HL-60 (cell line): ENCODE measurements around the gene PITPNB.

Experiments
- CTCF ChIP-seq: IDR thresholded peaks from one replicate; pipeline ENCODE4 v1.5.1; 2011; ENCODE audit warnings: low read length, control low read depth, inconsistent platforms; ENCODE audit not compliant: insufficient read depth
- POLR2AphosphoS5 ChIP-seq: IDR thresholded peaks from 2 replicates; pipeline ENCODE4 v1.6.1; 2012; ENCODE audit warnings: low read depth

GRCh38 chr22:27865496-27865895 is 53.6 kb downstream of the PITPNB start:
- no peak for TF ChIP-seq POLR2AphosphoS5
- TF ChIP-seq CTCF: no peak
